HEK293 (cell line): ENCODE data around the gene UBASH3B.

Experiments used
- HOXA7 ChIP-seq: sonication (generic); formaldehyde crosslinking; IDR thresholded peaks from 2 replicates; pipeline ENCODE4 v1.8.1; 2022; ENCODE audit warnings: missing genetic modification reagents, borderline replicate concordance
- YY1 ChIP-seq: fragments of 450-650 bp; formaldehyde crosslinking; IDR thresholded peaks from 2 replicates; pipeline ENCODE4 v1.5.1; 2018; ENCODE audit warnings: missing biosample characterization, missing genetic modification characterization
- ZNF146 ChIP-seq: fragments of 450-650 bp; formaldehyde crosslinking; IDR thresholded peaks from 2 replicates; pipeline ENCODE4 v1.5.1; 2016; ENCODE audit warnings: missing biosample characterization, missing genetic modification characterization
- ZNF274 ChIP-seq, 2 experiments: fragments of 200-500 bp in 1 of 2; fragments of 450-650 bp in 1 of 2; sonication (Bioruptor generic) in 1 of 2; formaldehyde crosslinking in 1 of 2; IDR thresholded peaks; 2 replicates each; pipeline versions ENCODE4 v1.5.1 to v1.6.1; 2014 to 2016; ENCODE audit warnings: borderline replicate concordance in 1 of 2, inconsistent platforms in 1 of 2, low read length in 1 of 2, missing biosample characterization in 1 of 2, missing genetic modification characterization in 1 of 2
- ZNF416 ChIP-seq: fragments of 450-650 bp; formaldehyde crosslinking; IDR thresholded peaks from 2 replicates; pipeline ENCODE4 v1.5.1; 2016; ENCODE audit warnings: missing biosample characterization, missing genetic modification characterization

DNA sequence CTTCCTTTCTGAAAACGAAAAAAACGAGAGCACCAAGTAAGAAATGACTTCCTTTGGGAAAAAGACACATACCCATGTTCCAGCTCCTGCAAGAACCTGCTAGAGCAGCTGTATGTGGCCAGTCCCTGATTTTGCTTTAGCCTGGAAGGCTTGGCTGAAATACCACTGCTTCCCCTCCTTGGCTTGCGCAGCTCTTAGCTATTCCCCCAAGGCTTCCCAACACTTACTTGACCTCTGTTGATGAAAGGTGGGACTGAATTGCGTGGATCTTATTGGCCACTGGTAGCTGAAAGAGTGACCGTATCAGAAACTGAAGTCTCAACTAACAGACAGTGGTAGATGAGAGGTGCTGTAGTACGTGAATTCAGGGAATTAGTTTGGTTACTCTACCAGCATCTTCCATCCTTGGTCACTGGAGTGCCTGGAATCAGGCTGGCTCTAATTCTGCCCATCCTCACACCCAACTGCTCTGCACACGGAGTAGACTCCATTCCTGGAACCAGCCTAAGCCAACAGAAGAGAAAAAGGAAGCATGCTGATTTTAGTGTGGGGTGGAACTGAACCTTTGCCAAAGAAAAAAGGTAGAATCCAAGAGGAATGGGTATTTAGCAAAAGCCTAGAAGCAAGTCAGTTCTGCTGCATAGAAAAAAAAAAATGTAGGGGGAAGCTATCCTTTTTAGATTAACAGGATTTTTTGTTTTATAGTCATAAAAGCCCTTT, 109.0 kb downstream of the UBASH3B start:
- TF ChIP-seq ZNF274 (IDR thresholded peaks at IDR 0.05; ENCODE audit: low read length) (no peak), ZNF274 (tag by site-specific recombination; IDR thresholded peaks at IDR 0.05; ENCODE audit: borderline replicate concordance) (no peak), HOXA7 (CRISPR knock-in tag) (no peak), ZNF146 (tag by site-specific recombination) (no peak), YY1 (no peak), ZNF416 (tag by site-specific recombination) (no peak)
